LHCN-M2 (cell line): ENCODE measurements around the gene TRAF7. TPM values are rescaled to one million over a fixed set of nuclear protein-coding genes. Genes with fewer than 3 reads are reported as not detected.

Source experiments
- DNase-seq: peaks from one replicate; pipeline ENCODE4 v3.0.0-alpha.2; 2012; ENCODE audit warnings: low read depth
- total RNA-seq: library from RNA; depleted of rRNA; stranded (reverse); fragments of >200 nt; gene quantifications from 2 replicates; pipeline ENCODE4 v1.2.3, GENCODE V29; 2014

The TRAF7 gene
- total RNA-seq, 1 experiment from 2014 or later: 134 TPM

DNA sequence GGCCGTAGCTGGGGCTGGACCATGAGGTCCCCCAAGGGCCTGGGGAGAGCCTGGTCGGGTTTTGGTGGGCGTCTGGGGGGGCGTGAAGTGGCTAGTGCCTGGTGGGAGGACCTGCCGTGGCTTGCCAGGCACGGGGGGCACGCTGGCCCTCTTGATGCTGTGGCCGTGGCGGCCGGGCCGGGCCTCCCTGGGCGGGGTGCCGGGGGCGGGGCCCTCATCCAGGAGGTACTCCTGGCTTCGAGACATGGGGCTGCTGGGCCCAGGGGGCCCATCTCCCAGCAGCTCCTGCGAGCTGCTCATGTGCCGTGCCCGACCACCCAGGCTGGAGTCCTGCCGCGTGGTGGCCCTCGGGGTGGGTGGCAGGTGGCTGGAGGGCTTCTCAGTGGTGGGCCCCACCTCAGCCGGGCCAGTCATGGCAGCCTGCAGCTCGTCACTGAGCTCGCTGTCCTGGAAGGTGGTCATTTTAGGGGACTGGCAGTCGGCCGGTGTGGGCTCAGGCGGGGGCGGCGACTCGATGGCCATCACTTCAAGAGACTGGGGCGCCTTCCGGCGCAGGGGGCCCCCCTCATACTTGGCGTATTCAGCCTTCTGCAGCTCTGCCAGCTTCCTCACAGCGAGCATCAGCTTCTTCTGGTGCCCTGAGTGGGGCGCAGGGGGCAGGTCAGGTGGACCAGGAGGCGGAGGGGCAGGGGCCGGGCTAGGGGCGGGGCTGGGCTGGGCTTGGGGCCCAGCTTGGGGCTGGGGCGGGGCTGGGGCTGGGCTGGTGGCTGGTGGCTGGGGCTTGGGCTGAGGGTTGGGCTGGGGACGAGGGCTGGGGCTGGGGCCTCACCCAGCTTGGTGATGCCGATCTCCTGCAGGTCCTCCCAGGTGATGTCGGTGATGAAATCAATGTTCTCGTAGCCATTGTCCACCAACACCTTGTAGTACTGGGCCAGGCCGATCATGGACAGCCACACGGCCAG lies 25.7 kb downstream of the TRAF7 start:
- DNase-seq: no peak

DNA sequence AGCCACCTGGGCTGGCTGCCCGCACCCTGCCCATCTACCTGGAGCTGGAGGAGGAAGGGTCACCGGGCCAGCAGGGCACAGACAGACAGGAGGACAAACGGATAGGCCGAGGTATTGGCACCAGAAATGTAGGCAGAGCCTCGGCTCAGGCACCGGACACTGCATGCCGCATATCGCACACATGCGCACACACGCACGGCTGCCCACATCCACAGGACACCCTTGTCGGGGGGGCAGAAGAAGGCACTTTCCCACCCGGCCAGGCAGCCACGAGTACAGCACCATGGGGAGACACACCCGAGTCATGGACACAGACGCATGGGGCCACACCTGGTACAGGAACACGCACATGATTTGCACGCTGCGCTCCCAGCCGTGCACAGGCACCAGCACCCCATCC lies 26.4 kb downstream of the TRAF7 start:
- no peak for DNase-seq

DNA sequence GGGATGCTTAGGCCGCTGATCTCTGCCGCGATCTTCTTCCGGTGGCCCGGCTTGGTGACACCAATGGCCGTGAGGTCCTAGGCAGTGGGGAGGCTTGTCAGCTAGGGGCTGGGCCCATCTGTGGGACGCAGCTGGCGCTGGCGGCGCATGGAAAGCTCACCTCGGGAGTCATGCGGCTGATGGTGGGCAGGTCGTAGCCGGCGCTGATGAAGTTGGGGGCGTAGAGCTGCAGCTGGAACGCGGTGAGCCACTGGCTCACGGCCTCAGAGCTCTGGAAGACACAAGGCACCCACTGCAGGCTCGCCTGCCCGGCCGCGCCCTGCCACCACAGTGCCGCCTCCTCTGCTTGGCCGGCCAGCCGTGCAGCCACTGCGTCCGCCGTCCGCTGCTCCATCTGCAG lies 28.1 kb downstream of the TRAF7 start:
- DNase-seq: no peak

DNA sequence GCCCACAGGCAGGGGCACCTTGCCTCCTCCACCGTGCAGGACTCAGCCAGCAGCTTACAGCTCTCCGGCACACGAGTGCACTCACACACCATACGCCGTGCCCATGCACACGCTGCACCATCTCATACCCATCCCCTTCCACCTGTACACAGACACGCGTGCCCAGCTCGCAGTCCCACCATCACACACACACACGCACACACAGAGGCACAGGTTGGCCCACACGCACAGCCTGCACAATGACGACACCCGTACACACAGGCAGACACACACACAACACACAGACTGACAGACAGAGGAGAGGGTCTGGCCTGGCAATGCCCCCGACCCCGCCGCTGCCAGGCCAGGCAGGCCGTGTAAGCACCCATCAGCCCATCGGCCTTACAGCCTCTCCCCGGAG lies 28.8 kb downstream of the TRAF7 start:
- no peak for DNase-seq

DNA sequence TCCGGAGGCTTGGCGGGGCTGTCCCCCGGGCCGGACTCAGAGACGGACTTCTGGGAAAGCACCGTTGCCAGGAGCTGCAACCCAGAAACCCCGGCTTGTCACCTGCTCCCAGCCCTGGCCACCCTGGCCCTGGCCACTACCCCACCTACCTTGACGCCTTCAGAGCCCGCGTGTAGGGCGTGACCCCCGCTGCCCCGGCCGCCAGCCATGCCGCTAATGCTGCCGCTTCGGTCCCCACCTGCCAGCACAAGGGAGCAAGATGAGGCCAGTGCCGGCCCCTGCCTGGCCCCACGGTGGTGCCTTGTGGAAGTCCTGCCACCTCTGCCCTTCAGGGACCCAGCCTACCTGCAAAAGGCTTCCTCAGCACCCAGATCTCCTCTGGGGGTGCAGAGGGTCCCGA lies 29.4 kb downstream of the TRAF7 start:
- no peak for DNase-seq

DNA sequence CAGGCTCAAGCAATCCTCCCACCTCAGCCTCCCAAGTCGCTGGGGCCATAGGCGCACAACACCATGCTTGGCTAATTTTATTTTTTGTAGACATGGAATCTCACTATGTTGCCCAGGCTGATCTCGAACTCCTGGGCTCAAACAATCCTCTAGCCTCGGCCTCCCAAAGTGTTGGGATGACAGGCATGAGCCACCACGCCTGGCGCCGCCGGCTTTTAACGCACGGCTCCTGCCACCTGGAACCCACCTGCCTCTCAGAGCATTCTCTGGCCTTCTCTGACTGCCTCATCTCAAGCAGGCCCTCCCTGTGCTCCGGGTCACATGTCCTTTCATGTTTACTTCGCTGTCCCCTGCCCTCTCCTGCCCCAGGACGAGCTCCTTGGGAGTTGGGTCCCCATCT lies 30.5 kb downstream of the TRAF7 start:
- DNase-seq: no peak

DNA sequence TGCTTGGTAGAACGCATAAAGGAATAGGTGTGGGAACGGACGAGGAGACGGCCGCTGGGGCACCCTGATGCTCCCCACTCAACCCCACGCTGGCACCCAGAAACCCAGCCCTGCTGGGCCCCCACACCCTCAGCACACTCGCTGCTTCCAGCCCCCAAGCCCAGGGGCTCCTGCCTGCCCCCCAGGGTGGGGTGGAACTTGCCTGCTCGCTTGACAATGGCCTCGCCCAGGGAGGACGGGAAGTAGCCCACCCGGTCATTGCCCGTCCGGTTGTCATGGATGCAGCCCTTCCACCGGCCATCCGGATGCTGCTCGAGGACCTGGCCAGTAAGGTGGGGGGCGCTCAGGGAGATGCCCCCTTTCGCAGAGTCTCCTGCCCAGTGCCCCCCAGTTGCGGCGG lies 30.9 kb downstream of the TRAF7 start:
- no peak for DNase-seq

DNA sequence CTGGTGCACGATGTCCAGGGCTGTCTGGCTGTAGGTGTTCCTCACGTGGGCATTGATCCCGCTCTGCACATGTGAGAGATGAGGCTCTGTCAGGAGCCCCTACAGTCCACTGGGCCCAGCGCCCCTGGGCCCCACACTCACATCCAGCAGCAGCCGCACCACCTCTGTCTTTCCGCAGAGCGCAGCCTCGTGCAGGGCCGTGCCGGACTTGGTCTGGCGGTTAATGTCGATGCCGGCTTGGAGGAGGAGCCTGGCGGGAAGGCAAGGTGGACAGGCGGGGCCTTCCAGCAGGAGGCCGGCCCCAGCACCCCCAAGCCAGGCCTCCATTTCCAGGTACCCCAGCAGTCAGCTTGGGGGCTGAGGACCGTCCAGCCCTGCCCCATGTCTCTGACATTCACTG lies 31.6 kb downstream of the TRAF7 start:
- no peak for DNase-seq

DNA sequence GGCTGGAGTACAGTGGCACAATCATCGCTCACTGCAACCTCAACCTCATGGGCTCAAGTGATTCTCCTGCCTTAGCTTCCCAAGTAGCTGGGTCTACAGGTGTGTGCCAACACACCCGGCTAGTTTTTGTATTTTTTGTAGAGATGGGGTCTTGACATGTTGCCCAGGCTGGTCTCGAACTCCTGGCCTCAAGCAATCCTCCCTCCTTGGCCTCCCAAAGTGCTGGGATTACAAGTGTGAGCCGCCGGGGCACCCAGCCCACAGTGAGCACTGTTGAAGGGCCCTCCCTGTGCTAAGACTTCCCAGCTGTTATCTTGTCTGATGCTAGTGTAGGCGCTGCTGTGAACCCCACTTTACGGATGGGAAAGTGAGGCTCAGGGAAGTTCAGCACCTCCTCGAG lies 32.8 kb downstream of the TRAF7 start:
- DNase-seq: no peak

DNA sequence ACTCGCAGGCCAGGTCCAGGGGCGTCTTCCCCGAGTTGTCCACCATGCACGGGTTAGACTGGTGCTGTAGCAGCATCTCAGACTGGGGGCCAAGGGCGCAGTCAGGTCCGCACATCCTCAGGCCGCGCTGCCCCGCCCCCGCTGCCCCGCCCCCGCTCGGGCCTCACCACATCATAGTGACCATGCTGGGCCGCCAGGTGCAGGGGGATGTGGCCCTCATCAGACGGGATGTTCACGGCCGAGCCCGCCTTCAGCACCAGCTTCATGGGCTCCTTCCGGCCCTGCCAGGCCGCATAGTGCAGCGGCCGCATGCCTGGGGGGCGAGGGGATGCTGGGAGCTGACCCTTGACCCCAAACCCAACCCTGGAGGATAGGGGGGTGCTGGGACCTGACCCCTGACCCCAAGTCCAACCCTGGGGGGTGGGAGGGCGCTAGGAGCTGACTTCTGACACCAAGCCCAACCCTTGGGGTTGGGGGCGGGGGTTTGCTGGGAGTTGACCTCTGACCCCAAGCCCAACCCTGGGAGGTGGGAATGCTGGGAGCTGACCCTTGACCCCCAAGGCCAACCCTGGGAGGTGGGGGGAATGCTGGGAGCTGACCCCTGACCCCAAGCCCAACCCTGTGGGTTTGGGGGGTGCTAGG lies 33.8 kb downstream of the TRAF7 start:
- no peak for DNase-seq

DNA sequence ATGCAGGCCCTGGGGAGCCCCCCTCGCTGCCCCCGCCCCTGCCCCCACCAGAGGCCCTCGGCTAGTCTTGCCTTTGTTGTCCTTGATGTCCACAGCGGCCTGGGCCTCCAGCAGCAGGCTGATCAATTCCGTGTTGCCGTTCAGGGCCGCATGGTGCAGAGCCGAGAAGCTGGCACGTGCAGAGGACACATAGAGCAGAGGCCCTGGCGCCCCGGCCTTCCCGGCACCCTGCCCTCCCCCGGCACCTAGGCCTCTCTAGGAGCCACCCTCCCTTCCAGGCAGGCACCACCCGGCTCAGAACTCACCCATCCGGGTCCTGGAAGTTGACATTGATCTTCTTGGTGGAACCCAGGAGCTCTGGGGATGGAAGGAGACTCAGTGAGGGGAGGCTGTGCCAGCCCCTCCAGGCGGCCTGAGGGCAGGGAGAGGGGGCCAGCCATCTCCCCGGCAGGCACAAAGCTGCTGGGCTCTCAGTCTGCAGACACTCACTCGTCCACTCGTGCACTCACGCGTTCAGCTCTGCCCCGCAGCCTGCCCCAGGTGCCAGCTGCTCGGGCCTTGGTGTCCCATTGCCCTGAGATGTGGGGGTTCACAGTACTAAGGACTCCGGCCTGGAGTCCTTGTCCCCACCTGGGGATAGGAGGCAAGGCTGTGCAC lies 34.5 kb downstream of the TRAF7 start:
- no peak for DNase-seq

DNA sequence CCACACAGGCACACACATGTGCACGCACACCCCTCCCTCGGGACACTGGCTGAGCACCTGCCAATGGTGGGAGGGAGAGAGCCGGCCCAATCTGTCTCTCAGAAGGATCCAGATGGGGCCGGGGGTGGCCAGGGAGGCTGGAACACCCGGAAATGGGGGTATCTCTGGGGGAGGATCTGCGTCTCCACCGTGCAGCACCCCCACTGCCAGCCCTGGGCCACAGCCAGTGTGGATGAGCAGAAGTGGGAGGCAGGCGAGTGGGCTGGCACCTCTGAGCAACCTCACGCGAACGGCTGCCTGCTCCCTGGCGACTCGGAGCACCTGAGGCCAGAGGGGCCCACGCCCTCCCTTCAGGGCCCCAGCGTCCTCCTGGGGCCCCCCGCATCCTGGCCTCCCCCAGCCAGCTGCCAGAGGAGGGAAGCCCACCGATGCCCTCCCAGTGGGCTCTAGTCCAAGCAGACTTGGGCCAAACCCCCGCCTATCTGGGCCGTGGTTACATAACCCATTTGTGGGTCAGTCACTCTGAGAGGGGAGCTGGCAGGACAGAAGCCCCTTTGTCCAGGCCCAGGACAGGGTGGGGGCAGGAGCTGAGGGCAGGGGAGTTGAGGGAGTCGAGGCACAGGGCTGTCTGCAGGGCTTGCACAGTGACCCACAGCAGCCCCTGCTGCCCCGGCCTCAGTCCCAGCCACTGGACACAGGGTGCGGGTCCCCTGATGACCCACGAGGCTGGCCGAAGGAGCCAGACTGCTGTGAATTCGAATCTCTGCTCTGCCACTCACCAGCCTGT lies 35.3 kb downstream of the TRAF7 start:
- no peak for DNase-seq

DNA sequence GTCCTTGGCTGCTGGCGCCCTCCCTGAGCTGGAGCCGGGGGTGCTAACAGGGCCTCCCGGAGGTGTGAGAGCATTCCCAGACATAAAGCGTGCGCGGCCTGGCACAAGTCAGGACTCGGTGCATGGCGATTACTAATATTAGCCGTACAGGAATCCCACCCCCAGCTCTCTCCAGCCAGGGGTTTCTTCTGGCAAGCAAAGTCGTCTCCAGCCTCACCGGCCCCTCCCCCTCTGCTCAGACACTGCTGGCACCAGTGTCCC lies 35.8 kb downstream of the TRAF7 start:
- DNase-seq: no peak

DNA sequence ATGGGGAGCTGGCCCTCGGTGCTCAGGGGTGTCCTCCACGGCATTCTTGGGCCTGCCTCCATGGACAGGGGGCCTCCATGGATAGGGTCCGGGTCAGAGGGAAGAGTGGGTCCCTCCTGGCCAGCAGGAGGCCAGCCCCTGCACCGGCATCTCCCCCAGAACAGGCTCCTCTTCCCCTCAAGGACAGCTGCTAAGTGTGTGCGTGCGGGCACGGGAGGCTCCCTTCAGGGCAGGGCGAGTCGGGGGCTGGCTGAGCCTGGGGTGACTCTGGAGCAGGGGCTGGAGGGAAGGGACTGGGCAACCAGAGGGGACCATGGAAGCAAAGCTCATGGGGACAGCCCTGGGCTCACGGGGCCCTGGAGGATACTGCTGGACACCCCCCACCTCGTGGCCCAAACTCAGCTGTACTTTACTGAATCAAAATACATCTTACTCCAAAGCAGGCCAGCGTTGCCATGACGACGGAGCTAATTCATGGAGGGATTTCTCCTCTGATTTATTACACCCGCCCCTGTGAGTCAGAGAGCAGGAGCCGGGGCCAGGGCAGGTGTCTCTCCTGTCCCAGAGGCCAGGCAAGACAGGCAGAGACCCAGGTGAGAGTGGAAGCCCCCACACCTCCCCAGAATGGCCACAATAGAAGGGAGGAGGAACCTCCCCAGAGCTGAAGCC lies 38.7 kb downstream of the TRAF7 start:
- DNase-seq: peak; percentile 66

DNA sequence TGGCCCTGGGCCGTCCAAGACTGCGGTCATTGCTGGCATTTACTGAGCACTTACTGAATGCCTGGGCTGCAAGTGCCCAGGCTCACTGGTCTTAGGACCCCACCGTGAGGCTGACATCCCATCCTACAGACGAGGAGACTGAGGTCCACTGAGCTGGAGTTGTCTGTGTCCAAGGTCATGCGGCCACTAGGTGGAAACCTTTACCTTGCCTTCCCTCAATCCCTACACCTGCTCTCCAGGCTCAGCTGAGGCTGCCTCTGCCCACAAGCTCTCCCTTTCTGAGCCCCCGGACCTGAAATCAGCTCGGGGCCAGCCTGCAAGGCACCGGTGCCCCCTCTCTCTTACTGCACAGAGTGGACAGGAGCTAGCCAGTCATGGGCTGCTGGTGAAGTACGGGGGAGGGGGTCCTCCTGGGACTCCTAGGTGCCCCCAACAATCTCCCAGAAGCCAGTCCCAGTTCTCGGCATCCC lies 39.3 kb downstream of the TRAF7 start:
- DNase-seq: peak; percentile 44

DNA sequence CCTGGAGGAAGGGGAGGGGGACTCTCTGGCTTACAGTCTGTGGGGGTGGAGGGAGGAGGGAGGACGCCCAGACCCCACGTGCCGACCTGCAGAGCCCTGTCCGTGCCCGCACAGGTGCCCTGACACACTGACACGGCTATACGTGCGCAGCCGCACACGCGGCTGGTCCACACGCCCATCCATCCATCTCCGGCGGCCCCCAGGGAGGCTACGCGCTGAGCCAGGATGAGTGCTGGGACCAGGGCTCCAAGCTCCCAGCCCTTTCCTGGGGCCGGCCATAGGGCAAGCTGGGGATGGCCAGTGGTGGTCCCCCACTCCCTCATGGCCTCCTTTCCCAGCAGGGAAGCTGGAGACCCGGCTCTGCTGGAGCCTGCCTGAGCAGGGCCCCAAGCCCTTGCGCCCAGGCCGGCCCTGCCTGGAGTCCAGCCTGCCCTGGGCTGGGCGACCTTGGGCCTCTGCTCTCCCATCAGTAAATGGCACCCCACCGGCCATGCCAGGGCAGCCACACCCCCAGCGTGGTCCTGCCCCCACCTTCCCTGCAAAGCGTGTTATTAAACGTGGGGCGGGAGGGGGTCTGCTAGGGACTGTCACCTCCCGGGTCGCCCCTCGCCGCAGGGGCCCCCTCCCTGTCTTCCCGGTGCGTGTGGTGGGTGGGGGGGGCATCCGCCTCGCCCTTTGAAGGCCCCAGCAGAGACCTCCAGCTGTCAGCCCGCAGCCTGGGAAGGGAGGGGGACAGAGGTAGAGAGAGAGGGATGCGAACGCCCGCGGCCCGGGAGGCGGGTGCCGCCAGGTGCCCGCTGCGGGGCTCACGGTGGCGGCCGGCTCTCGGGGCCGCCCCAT lies 40.0 kb downstream of the TRAF7 start:
- DNase-seq: no peak

DNA sequence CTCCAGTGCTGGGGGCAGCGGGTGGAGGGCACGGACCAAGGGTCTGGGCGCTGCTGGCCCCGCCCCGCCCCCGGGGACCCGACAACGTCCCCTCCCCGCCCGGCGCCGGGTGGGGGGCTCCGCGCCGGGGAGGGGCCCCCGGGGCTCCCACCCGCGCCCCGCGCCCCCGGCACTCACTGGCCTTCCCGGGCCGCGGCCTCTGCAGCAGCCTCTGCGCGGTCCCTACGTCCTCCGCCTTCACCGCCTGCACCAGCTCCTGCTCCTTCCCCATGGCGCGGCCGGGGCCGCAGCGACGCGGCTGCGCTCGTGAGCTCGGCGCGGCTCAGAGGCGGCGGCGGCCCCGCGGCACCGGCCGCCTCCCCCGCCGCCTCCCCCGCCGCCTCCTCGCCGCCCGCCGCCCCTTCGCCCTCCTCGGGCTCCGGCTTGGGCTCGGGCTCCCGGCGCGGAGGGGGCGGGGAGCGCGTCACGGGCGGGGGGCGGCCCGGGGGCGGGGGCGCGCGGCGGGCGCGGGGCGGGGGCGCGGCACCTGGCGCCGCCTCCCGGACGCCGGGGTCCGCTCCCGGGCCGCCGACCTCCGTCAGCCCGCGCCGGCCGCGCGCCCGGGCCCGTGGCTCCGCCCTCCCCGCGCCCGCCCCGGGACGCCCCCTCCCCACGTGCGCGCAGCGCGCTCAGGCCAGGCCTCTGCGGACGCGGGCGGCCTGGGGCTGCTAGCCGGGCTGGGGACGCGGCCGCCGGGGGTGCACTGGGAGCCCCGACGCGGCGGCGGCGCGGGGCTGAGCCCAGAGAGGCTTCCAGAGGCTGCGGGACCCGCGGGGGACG lies 40.8 kb downstream of the TRAF7 start, which contains the start of gene CASKIN1:
CASKIN1 (minus strand) TSS at position 444 of the 819 bp plus-strand sequence; CDS start at position 271, 173 bp downstream.
- DNase-seq: peak; percentile 16

DNA sequence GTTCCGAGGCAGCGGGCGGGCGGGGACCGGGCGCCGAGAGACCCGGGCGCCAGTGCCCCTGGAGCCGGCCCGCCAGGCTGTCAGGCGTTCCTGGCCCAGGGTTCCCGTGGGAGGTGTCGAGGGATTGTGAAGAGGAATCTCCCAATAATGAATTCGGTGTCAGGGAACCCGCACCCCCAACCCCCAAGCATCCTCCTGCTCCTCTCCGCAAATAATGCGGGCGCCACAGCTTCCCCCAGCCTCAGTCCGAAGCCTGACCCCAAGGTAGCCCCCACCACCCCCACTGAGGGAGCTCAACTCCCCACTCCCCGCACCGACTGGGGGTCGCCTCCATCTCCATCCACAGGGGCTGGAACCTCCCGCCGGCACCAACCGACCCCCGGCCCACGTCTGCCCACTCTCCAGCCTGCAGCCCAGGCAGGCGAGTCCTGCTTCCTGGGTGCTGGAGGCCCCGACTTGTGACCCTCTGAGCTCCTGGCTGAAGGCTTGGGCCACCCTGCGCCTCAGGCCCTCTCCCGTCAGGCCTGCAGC lies 41.5 kb downstream of the TRAF7 start:
- DNase-seq: no peak

DNA sequence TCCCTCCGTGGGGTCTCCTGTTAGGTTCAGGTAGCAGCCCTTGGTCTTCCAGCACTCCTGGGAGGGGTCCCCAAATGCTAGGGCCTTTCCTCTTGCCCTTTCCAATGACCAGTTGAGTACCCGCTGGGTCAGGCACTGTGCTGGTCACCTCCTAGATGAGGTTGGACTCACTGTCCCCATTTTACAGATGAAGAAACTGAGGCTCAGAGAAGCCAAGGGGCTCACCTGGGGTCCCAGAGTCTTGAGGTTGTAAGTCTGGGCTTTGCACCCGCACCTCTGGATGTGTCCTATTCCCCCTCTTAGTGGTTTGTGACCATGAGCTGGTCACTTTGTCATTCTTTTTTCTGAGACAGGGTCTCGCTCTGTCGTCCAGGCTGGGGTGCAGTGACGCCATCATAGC lies 42.2 kb downstream of the TRAF7 start:
- no peak for DNase-seq
